GM12864 (cell line): ENCODE results near the gene TMPRSS7.
A peak's percentile ranks its signal among the peaks of the same experiment; 100 is the strongest.

Experiments
- DNase-seq: peaks from one replicate; pipeline ENCODE4 v3.0.0-alpha.2; 2011; ENCODE audit warnings: low read depth
- H3K4me3 ChIP-seq: 2 replicates; pipeline ENCODE4 v1.5.1; 2011; ENCODE audit warnings: mild to moderate bottlenecking, low read depth, low read length, control low read depth
- CTCF ChIP-seq: IDR thresholded peaks from 2 replicates; pipeline ENCODE4 v1.5.1; 2011; ENCODE audit warnings: low read depth, mild to moderate bottlenecking, moderate library complexity, low read length, control low read depth, inconsistent platforms; ENCODE audit errors: missing control alignments

The TMPRSS7 gene

DNA sequence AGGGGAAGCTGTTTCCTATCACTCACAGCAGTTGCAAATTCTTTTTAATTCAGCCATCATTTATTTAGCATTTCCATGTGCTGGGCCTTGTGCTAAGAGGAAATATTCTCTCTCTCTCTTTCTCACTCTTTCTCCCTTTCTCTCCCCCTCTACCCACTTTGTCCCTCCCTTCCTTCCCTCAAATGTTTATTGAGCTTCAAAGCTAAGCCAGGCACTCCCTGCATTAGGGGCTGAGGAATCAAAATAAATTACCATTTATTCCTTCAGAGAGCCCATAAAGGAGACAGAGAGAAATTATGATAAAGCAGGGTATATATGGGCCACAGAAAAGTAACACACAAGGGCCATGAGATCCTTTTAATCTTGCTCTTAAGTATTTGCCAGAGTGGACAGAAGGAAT is 6.8 kb downstream of the TMPRSS7 start:
- no peak overlapping the region for H3K4me3 ChIP-seq
- TF ChIP-seq CTCF, result no peak
- no peak for DNase-seq

DNA sequence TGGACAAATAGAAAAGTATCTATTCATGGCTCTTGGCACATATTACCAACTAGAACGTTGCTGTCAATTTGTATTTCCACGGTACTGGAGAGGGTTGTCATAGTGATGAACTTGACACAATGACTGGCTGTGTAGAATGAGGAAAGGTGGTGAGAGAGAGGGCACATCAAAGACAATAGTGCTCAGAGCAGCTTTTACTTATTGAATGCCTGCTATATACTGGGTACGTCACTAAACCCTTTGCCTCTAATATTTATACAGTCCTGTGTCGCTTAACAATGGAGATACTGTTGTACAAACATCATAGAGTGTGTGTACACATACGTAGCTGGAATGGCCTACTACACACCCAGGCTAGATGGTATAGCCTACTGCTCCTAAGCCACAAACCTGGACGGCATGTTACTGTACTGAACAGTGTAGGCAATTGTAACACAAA is 8.3 kb downstream of the TMPRSS7 start:
- no peak for DNase-seq
- H3K4me3 ChIP-seq, result no peak overlapping the region
- TF ChIP-seq CTCF, result no peak

DNA sequence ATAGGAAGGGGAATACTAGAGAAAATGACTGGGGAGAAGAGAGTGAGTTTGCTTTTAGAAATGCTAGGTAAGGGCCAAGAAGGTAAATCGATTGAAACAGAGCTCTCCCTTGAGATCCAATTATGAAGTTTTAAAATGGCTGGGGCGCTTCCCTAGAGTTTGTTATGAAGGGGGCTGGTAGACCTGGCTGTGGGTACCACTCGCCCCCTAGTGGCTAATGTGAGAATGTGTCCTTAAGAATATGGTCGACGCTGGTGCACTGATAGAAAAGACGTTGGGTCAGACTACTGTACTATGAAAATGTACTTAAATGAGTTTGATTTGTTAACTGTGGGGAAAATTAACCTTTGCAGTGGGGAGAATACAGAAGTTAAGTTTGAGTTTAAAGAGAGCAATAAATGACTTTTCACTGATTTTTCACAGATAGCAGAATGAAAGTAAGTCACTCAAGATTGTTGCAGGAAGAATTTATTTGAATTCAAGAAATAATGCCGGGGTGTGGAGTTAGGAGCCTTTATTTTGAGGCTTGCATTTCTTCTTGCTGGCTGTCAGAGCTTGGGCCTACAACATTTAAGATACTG is 9.2 kb downstream of the TMPRSS7 start:
- peak; percentile 7 for DNase-seq
- H3K4me3 ChIP-seq, result no peak overlapping the region
- peak; percentile 84 for TF ChIP-seq CTCF

GRCh38 chr3:112046599-112046998 is 12.1 kb downstream of the TMPRSS7 start:
- DNase-seq, result no peak
- no peak overlapping the region for H3K4me3 ChIP-seq
- TF ChIP-seq CTCF, result no peak

GRCh38 chr3:112047264-112047663 is 12.7 kb downstream of the TMPRSS7 start:
- TF ChIP-seq CTCF, result no peak
- DNase-seq, result no peak

GRCh38 chr3:112048911-112049310 is 14.4 kb downstream of the TMPRSS7 start:
- H3K4me3 ChIP-seq, result no peak overlapping the region
- no peak for TF ChIP-seq CTCF
- no peak for DNase-seq

More at GRCh38 chr3:112047264-112047663, 12.7 kb downstream of the TMPRSS7 start:
- H3K4me3 ChIP-seq, result no peak overlapping the region

- no peak for DNase-seq
- no peak for TF ChIP-seq CTCF
- H3K4me3 ChIP-seq, result no peak overlapping the region
Observed at GRCh38 chr3:112053229-112053628, 18.7 kb downstream of the TMPRSS7 start.
